Ammon's horn (tissue), 1 donor: Measurements from ENCODE around the gene ADGRV1.
"Not testable (repeated sequence)": the region's sequence is repeated elsewhere in the genome, so short reads cannot be mapped to it uniquely, and the experiment has no call there.

Experiments
- DNase-seq: peaks from one replicate; pipeline ENCODE4 v3.0.0-alpha.2; 2016; ENCODE audit warnings: low spot score

The ADGRV1 gene

GRCh38 chr5:91000743-91001142 lies 442.1 kb downstream of the ADGRV1 start:
- DNase-seq = no peak

GRCh38 chr5:91006713-91007112 lies 448.1 kb downstream of the ADGRV1 start:
- no peak for DNase-seq

- no peak for DNase-seq
Measured at GRCh38 chr5:91007251-91007650, 448.7 kb downstream of the ADGRV1 start.

- no peak for DNase-seq
Measured at GRCh38 chr5:91007780-91008402, 449.3 kb downstream of the ADGRV1 start.

GRCh38 chr5:91010090-91010489 lies 451.5 kb downstream of the ADGRV1 start:
- no peak for DNase-seq

- no peak for DNase-seq
Measured at GRCh38 chr5:91011029-91011428, 452.4 kb downstream of the ADGRV1 start.

GRCh38 chr5:91012867-91013266 lies 454.3 kb downstream of the ADGRV1 start:
- not testable (repeated sequence) for DNase-seq

GRCh38 chr5:91016322-91016721 lies 457.7 kb downstream of the ADGRV1 start:
- DNase-seq = no peak

GRCh38 chr5:91016954-91017700 lies 458.5 kb downstream of the ADGRV1 start:
- no peak for DNase-seq

GRCh38 chr5:91018200-91018599 lies 459.6 kb downstream of the ADGRV1 start:
- no peak for DNase-seq

GRCh38 chr5:91018712-91019371 lies 460.2 kb downstream of the ADGRV1 start:
- DNase-seq = no peak

GRCh38 chr5:91020065-91020800 lies 461.6 kb downstream of the ADGRV1 start:
- DNase-seq = no peak

- DNase-seq = no peak
Measured at GRCh38 chr5:91022518-91022917, 463.9 kb downstream of the ADGRV1 start.

GRCh38 chr5:91024206-91024605 lies 465.6 kb downstream of the ADGRV1 start:
- no peak for DNase-seq

GRCh38 chr5:91024727-91025126 lies 466.1 kb downstream of the ADGRV1 start:
- no peak for DNase-seq

GRCh38 chr5:91025449-91025848 lies 466.9 kb downstream of the ADGRV1 start:
- DNase-seq = no peak

- no peak for DNase-seq
Measured at GRCh38 chr5:91025956-91026355, 467.4 kb downstream of the ADGRV1 start.

- no peak for DNase-seq
Measured at GRCh38 chr5:91026466-91026865, 467.9 kb downstream of the ADGRV1 start.

- no peak for DNase-seq
Measured at GRCh38 chr5:91027405-91028139, 469.0 kb downstream of the ADGRV1 start.

- no peak for DNase-seq
Measured at GRCh38 chr5:91028499-91028956, 469.9 kb downstream of the ADGRV1 start.

- no peak for DNase-seq
Measured at GRCh38 chr5:91030521-91031401, 472.2 kb downstream of the ADGRV1 start.
